ENCODE results near the gene RANBP17. TPM values are rescaled to one million over a fixed set of nuclear protein-coding genes. Genes with fewer than 3 reads are reported as not detected.

The RANBP17 gene
- total and polyA plus RNA-seq, 2 experiments from 2014 or later, result 43.8 to 53.1 TPM

GRCh38 chr5:171143171-171143570, 281.4 kb downstream of the RANBP17 start (continued):
- TF ChIP-seq ZNF462 (CRISPR knock-in tag; IDR thresholded peaks at IDR 0.05) (no peak), CREB1 (CRISPR knock-in tag; IDR thresholded peaks at IDR 0.05; ENCODE audit: low read depth) (no peak), ZNF331 (CRISPR knock-in tag; IDR thresholded peaks at IDR 0.05; ENCODE audit: low read depth) (no peak), REST (IDR thresholded peaks at IDR 0.05; ENCODE audit: unreplicated experiment) (no peak), CTCF (conservative IDR thresholded peaks at IDR 0.05; ENCODE audit: low read depth in 2 of 2) (no peak), EZH2phosphoT487 (IDR thresholded peaks at IDR 0.05; ENCODE audit: unreplicated experiment) (no peak), JUNB (IDR thresholded peaks at IDR 0.05; ENCODE audit: unreplicated experiment) (no peak), NANOG (IDR thresholded peaks at IDR 0.05; ENCODE audit: borderline replicate concordance) (no peak), ZNF114 (CRISPR knock-in tag; IDR thresholded peaks at IDR 0.05) (no peak), ETS1 (IDR thresholded peaks at IDR 0.05) (no peak), STAT1 (IDR thresholded peaks at IDR 0.05; ENCODE audit: unreplicated experiment) (no peak)

All from GM23338 (cell line).